ENCODE results near the gene TBX6.

The TBX6 gene

DNA sequence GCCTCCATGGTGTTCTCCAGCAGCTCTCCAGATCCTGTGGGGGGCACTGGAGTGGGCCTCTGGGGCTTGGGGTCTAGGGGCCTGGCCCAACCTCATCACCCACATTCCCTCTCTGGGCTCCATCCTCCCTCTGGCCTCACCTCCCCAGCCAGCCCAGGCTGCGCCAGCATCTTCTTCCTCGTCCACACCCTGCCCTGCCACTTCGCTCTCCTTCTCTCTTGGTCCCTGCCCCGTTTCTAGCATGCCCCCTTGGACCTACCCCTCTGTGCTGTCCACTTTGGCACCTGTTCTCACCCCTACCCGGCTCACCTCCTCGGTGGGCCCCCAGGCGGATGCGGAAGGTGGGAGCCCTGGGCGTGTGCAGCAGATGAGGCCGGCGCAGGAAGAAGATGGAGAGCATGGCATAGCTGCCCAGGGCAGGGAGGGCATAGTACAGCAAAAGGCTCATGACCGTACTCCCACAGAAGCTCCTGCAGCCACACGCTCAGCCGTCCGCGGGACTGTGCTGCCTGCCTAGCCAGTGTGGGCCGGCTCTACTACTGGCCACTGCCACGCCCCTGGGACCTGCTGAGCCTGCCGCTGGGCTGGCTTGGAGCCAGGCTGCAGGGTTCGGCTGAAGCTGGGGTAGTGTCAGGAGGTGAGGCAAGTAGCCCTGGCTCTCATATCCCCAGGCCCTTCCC lies 21.4 kb upstream of the TBX6 start, which contains the start of gene GDPD3:
Gene GDPD3, minus strand, starts transcription at position 507 of the 680 bp plus-strand sequence. Its CDS starts 59 bp downstream, at position 448.
- DNase-seq, result no peak

DNA sequence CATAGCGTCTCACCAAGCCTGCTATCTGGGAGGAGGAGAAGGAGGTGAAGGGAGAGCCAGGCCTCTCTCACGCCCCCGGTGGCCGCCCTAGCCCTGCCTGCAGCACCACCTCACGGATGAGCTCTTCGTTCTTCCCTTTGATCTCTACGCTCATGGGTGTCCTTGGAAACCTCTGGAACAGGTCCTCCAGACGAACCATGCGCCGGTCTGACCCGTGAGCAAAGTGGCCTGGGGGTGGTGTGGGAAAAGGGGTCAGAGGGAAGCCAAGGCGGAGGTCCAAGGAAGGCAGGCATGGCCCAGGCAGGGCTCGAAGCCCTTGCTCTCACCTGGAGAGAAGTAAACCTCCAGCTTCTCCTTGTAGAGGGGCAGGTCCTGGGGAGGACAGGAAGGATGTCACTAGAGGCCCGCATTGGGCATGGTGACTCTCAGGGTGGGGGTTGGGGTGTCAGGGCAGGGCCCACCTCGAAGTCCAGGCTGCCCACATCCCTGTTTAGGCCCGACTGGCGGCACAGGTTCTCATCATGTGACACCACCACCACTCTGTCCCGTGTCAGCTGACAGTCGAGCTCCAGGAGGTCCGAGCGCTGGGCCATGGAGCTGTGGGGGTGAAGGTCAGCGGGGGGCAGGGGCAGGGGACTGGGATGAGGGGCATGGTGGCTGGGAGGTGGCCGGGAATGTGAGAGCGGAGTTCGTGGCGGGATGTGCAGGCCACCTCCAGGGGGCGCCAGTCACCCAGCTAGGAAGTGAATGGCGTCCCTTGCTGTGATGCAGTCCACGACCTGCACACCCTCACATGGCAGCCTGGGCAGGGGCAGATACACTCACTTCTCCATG lies 20.7 kb upstream of the TBX6 start:
- peak; percentile 82 for DNase-seq

DNA sequence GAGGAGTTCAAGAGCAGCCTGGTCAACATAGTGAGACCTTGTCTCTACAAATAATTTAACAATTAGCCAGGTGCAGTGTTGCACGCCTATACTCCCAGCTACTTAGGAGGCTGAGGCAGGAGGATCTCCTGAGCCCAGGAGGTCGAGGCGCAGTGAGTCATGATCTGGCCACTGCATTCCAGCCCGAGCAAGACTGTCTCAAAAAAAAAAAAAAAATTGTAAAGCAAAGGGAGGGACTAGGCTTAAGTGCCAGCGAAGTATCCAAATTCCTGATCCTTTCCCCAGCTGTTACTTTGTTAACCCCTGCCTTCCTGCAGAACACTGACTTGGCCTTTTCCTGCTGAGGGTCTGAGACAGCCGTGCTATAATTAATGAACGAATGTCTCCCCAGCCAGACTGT lies 18.9 kb upstream of the TBX6 start:
- no peak for DNase-seq

DNA sequence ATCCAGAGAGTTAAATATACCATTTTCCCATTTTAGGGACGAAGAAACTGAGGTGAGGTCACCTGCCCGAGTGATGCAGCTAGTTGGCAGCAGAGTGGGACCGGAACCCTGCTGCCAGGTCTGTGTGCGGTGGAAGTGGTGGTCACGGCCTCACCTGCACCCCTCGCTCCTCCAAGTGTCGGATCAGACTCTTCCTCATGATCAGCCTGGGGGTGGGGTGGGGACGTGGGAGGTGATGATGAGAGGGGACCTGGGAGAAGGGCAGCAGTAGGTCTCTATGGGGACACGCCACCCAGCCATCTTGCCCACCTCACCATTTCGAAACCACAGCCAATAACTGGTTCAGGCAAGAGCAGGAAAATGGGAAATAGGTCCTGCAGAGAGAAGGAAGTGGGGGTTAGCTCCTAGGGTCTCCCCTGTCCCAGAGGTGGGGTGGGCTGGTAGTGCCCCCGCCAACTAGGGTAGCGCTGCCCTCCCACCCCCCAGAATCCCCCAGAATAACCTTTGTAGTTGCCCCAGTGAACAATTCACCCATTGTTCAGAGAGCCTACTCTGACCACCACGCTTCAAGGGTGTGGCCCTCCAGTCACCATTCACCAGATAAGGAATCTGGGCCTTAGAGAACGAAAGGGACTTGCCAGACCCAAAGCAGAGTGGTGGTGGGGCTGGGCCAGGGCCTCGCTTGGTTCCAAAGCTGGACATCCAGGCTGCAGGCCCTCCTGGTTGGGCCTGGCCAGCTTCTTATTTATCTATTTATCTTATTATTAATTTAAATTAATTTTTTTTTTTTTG lies 16.5 kb upstream of the TBX6 start:
- DNase-seq, result no peak

DNA sequence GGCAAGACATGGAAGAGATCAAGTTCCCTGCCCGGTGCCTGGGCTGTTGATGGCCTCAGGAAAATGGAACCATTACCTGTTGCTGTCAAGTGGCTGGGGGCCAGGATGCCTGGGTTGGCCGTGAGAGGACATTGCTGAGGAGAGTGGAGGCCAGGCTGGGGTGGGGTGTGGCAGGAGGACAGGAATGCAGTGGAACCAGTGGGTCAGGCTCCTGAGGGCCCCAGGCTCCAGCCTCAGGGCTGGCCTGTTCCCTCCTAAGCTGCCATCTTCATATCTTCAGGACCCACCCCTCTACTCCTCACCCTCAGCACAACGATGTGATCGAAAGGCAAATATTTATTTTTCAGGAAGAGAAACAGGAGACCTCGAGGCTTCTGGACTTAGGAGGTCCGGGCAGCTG lies 12.8 kb upstream of the TBX6 start:
- no peak for DNase-seq

DNA sequence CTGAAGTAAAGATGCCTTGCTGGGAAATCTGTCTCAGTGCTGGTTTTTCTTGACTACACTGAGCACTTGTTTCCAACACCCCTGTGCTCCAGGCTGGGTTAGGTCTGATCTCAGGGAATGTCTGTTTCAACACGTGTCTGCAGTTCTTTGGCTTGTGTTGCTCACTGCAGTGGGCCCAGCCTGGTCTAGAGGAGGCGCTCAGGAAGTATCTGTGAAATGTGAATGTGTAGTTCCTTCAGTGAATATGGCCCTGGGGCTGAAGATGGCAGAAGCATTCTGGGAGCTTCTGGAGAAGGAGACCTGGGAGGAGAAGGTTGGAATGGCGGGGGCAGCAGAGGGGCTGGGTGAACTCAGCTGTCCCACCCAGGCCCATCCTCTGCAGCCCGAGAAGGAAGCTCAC lies 12.4 kb upstream of the TBX6 start:
- DNase-seq, result no peak

DNA sequence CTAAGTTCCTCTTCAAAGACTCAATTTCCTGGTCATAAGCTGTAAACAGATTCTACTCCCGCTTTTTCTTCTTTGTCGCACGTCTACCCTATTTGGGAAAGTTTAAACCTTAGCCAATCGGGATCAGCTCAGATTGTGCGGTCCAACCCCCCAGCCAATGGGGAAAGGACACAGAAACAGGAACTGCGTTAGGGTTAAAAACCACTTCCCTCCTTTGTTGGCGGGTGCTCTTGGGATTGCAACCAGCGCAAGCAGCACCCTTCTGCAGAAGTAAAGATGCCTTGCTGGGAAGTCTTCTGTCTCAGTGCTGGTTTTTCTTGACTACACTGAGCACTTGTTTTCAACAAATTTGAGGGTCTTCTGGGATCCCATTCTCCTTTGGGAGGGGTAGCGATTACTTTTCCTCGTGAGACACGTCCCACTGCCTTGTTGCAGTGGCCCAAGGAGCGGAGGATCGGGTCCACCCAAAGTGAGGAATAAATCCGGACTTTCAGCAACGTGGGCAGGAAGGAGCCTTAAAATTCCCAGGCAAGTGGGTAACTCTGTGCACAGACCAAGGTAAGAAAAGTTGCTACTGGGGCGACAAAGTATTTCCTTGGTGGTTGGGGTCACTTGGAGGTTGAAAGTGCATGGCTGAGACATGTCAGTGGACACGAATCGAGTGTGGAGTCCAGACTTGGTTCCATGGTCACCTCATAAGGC lies 5.3 kb upstream of the TBX6 start:
- no peak for DNase-seq

DNA sequence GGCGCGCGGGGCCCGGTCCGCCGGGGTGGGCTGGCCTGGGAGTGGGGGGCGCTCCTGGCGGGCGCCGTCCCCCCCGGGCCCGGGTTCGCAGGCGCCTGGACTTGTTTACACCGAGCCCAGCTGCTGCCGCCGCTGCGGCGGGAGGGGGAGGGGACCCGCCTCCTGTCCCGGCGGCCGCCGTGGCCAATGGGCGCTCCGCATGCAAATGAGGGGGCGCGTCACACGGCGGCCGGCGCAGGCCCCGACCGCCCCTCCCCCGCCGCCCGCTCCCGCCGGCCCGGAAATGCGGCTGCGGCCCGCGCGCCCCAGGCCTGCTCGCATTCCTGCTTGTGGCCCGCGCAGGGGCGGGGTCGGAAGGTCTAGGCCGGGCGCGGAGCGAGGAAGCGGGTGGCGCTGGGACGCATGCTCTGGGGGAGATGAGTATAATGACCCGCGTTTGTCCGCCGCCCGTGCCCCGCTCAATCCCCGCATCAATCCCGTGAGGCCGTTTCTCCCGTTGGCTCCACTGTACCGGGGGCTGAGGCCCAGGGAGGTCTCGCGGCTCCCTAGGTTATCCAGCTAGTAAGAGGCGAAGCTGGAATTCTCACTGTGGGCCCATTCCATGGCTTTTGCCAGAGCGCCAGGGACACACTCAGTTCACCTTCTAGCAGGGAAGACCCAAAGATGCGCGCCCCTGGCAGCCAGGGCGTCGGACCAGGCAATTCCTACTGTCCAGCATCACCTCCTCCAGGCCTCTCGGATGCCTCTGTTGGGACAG lies 4.6 kb upstream of the TBX6 start, which contains the start of gene YPEL3:
Gene YPEL3, minus strand, starts transcription at position 109 of the 757 bp plus-strand sequence. CDS start 731 bp downstream, outside the sequence.
- peak; percentile 91 for DNase-seq

DNA sequence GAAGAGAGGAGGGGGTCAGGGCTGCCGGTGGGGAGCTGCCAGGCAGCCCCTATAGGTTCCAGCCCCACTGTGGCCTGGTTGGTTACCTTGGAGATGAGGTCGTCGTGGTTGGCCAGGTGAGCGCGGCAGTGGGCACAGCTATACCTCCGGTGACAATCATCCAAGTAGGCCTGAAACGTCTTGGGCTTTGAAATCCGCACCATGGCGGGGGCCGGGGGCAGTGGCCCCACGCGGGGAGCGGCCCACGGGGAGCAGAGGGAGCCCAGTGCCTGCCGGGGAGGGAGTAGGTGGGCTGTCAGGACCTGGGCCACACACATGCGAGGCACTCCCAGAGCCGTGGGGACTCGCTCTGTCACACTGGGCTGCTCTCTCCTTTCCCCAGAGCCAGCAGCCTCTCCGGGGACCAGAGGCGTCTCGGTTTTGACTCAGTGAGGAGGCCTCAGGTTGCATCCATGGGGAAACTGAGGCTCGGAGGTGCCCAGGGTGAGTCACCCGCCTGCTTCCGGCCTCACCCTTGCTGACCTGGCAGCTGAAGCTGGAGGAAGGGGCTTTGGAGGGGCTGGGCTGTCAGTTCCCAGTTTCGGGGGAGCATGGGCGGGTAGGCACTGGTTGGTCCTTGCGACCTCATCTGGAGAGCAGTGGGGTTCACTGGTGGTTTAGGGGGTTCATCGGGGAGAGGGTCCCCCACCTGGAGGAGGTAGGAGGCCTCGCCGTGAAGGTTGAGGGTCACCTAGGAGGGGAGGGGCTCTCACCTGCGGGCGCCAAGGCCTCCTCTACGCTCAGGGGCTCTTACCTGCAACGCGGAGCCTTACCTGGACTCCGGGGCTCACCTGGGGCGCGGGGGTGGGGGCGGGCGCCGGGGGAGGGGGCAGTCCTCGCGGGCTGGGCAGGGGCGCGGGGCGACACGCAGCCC lies 3.7 kb upstream of the TBX6 start:
- no peak for DNase-seq

DNA sequence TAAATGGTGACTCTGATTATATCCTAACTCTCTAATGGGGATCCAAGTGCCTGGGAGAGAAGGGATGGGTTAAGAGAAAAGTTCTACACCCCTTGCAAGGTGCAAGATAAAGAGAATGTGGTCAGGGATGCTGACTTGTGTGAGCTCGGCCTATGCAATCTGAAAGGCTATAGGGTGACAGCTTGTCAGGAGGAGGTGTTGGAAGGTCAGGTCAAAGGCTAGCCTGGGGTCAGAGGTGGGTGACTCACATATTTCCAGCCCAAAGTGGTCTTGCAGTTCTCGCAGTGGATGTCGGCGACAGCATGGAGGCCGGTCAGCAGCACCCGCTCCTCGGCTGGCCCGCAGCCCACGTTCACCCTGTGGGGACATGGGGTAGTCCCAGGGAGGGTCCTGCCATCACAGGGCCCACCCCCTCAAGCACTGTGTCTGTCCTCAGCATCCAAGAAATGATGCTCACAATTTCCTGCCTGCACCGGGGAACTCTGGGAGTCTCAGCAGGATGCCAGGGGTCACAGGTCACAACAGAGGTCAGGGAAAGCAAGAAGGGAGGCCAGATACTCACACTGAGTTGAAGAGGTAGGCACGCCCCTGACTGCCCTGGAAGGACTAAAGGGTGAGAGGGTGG lies 2.9 kb upstream of the TBX6 start:
- no peak for DNase-seq

DNA sequence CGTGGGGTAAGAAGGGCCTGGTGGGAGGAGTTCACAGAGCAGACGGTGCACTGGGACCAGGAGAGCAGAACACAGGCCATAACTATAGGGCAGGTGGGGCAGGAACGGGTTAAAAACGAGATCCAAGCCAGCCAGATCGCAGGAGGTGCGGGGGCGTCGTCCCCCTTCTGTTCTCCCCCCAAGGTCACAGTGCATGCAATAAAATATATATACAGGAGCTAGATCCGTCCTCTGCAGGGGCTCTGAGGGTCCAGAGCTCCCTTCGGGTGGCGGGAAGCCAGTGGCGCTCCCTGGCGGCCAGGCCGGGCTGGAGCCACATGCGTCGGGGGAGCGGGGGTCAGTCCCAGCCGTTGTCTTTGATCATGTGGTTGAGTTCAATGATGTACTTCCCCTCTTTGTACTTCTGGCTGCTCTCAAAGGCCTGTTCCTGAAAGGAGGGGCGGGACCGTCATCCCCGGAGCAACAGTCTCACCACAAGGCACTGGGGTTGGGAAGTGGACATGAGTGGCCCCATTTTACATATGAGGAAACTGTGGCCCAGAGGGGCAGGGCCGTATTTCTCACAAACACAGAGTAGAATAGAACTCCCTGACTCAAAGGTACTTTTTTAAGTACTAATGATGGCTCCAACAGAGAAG lies 768 bp upstream of the TBX6 start:
- peak; percentile 82 for DNase-seq

DNA sequence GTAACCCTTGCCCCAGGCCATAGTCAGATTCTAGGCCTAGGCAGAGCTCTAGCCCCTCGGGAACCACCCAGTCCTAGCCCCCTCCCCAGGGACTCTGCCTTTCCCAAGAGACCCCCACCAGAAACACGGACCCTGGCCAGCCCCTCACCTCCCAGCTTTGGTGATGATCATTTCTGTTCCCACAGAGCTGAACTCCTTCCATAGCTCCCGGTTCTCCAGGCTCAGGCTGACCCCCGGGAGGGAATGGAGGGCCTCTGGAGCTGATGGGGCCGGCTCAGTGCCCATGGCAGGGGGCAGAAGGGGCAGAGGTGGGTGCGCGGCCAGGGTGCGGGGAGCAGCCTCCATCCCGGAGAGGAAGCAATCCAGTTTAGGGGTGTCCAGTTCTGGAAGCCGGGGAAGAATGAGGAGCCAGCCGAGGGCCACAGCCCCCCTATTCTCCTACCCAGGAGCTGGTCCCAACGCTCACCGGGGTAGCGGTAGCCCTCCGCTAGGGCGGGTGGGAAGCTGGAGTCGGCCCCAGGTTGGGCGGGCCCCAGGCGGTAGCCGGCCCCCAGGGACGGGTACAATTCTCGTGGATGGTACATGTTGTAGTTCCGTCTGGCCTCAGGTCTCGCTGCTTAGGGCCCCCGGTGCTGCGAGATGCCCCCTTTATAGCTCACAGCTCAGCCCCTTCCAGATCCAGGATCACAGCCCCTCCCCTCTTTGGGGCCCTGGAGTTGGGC lies 953 bp downstream of the TBX6 start:
- DNase-seq, result no peak

DNA sequence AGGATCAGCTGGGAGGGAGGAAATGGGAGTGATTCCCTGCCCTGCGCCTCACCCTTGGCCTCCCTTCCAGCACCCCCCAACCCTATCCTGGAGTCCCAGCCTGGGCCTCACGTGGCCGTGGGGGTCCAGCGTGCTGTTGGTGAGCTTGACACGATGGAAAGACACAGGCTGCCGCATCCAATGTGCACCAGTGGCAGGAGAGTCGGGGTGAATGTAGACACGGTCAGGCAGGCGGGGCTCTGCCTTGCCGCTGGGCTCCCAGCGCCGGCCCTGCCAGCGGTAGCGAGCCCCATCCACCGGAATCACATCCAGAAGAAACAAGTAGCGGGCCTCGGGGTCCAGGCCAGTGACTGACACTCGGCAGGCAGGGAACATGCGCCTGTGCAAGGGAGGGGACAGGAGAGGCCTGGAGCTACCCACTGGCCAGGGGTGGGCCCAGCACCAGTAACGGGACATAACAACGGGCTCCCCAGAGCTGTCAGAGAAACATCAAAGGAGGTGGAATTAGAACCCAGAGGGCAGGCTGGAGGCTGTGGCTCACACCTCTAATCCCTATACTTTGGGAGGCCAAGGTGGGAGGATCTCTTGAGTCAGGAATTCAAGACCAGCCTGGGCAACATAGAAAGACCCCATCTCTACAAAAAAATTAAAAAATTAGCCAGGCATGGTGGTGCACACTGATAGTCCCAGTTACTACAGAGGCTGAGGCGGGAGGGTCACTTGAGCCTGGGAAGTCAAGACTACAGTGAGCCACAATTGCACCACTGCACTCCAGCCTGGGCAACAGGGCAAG lies 2.7 kb downstream of the TBX6 start:
- no peak for DNase-seq

DNA sequence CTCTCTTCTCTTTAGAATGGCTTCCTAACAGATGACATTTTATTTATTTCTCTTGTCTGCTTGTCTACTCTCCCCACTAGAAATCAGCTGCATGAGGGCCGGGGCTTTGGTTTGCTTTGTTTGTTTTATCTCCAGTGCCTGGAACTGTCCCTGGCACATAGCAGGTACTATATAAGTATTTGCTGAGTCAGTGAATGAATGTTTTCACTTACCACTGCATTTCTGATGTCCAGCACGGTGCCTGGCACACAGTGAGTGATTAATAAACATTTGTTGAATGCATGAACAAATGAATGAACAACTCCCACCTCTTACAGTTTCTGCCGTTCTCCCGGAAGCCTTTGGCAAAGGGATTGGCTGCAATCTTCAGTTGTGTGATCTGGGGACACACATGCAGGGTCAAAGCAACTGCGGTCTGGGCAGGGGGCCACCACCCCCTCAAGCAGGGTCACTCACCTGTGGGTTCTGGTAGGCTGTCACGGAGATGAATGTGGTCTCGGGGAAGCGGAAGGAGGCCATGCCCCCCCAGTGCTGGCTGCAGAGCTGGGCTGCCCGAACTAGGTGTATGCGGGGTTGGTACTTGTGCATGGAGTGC lies 3.4 kb downstream of the TBX6 start:
- no peak for DNase-seq

DNA sequence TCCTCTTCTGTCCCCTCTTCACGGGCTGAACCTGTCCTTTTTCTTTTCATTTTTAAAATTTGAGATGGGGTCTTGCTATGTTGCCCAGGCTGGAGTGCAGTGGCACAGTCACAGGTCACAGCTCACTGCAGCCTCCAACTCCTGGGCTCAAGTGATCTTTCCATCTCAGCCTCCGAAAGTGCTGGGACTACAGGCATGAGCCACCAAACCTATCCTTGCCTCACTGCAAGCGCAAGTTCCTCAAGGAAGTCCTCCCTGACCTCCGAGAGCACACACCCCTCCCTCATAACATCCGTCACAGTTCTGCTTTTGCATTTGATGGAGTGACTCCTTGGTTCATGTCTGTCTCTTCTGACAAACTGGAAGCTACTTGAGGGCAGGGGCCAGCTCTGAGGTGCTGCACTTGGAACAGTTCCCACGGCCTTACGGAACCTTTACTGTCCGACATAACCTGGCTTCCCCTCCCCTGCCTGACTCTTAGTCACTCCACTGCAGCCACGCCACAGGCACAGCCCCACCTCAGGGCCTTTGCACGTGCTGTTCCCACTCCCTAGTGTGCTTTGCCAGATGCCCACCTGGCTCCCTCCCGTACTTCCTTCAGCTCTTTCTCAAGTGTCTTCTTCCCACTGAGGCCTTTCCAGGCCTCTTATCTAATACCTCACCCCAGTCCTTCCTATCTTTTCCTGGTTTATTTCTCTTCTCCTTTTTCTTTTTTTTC lies 4.4 kb downstream of the TBX6 start:
- no peak for DNase-seq

DNA sequence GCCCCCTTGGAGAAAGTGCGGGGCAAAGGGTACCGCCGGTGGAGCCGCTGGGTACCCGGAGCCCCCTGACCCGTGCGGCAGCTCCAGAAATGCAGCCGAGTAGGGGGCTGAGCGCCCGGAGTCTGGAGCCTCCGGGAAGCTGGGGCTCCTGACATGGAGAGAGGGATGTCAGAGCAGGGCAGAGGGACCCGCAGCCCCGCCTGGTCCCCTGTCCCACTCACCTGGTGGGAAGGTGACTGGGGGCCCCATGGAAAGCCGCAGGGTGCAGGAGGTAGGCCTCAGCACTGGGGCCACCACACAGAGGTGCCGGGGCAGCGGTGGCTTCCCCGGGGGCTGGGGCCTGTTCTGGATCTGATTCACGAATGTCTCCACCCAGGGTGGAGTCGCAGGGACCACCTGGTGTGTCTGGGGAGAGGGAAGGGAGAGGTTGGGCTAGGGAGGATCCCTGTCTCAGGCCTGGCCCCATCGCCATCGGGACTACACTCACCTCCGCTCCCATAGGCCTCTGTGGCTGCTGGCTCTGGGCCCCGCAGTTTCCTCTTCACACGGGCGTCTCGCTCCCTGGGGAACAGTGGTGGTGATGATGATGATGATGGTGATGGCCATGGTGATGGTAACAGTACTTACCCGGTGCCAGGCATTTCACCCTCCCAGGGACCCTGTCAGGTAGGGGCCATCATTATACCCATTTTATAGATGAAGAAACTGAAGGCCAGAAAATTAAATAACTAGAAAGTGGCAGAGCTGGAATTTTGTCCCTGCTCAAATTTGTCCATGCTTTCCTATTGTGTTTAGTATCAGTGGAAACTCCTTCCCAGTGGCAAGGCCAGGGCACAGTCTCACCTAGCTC lies 5.2 kb downstream of the TBX6 start:
- DNase-seq, result no peak
